Stimulated activated CD8-positive, alpha-beta memory T cell treated with anti-CD3 and anti-CD28 coated beads, Interleukin-2, amount 100 ng/mL, for 1 hour (primary cell): Measurements from ENCODE around the gene BCAS4.

Experiments
- DNase-seq, 2 donors: peaks; one replicate each; pipeline ENCODE4 v3.0.0-alpha.2; 2020; ENCODE audit warnings: low read depth in 2 of 2

The BCAS4 gene

GRCh38 chr20:50911030-50911429 lies 116.2 kb downstream of the BCAS4 start:
- DNase-seq: no peak

GRCh38 chr20:50911716-50912115 lies 116.9 kb downstream of the BCAS4 start:
- no peak for DNase-seq

DNA sequence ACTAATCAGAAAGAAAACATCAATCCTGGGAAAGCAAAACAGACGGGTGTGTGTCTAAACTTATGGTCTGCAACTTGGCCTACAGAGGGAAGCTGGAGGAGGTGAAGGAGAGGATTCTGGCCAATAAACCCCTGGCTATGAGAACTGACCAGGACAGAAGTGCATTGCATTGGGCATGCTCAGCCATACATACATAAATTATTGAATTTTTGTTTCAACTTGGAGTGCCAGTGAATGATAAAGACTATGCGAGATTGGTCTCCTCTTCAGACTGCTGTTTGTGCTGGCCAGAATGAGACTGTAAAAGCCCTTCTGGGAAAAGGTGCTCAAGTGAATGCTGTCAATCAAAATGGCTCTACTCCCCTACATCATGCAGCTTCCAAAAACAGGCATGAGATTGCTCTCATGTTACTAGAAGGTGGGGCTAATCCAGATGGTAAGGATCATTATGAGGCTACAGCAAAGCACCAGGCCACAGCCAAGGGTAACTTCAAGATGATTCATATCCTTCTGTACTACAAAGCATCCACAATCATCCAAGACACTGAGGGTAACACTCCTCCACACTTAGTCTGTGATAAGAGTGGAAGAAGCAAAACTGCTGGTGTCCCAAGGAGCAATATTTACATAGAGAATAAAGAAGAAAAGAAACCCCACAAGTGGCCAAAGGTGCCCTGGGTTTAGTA lies 119.0 kb downstream of the BCAS4 start:
- DNase-seq: no peak

DNA sequence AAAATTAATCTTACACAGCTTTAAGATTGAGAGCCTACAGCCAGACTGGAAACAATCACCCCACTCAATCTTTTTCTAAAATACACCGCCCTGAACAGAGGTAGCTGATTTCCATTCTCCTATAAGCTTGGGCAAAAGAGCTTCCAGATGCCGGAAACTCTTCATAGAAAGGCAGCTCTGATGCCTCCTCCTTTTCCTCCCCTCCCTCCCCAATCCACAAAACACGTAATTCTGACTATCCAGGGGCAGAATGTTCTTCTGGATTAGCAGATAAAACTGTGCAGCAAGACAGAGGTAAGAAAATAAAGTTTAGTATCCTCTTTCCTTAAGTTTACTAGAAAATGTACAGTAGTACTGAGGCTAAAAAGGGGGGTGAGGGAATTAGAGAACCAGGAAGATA lies 120.6 kb downstream of the BCAS4 start:
- DNase-seq: no peak

- DNase-seq: no peak
These were observed 121.4 kb downstream of the BCAS4 start for GRCh38 chr20:50916257-50916656.

DNA sequence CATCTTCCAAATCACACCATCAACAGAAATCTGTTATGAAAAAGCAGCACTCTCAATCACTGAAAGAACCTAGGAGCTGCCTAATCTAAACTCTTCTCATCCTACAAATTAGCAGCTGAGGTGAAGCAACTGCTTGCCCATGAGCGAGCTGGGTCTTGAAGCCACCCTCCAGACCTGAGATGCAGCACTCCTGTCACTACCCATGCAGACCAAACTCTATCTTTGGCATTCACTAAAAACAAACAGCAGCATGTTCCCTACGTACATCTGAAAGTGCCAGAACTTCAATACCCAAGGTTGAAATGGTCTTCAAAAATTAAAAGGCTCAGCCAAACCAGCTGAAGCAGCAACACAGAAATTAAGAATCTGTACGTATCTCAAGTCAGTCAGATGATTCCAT lies 122.1 kb downstream of the BCAS4 start:
- no peak for DNase-seq

- DNase-seq: no peak
These were observed 123.5 kb downstream of the BCAS4 start for GRCh38 chr20:50918403-50918802.

GRCh38 chr20:50919567-50919966 lies 124.7 kb downstream of the BCAS4 start:
- DNase-seq: no peak

- DNase-seq: no peak
These were observed 126.1 kb downstream of the BCAS4 start for GRCh38 chr20:50920997-50921396.

DNA sequence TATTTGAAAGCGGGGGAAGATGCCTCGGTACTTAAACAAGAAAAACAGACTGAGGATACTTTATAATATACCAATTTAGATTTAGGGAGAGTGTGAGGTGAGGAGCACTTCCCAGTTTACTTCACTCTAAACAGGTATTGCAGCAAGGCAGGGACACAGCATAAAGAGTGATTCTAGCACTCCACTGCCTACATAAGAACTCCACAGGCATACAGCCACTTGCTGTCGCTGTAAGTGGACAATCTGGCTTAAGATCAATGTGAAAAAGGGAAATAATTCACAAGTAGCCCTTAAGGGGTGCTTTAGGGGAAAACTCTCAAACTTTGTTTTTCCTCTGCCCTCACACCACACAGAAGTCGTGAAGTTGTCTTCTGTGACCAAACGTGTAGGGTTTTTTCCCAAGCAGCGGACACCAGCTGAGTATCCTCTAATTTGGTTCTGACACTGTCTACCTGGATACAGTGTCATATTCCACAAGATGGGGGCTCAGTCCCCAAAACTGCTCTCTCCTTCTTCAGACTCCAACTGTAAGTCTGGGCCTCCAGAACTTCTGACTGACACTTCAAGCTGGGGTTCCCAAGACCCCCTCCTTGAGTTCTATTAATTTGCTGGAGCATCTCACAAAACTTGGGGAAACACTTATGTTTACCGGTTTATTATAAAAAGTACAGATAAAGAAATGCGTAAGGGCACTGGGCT lies 127.1 kb downstream of the BCAS4 start:
- DNase-seq: no peak

DNA sequence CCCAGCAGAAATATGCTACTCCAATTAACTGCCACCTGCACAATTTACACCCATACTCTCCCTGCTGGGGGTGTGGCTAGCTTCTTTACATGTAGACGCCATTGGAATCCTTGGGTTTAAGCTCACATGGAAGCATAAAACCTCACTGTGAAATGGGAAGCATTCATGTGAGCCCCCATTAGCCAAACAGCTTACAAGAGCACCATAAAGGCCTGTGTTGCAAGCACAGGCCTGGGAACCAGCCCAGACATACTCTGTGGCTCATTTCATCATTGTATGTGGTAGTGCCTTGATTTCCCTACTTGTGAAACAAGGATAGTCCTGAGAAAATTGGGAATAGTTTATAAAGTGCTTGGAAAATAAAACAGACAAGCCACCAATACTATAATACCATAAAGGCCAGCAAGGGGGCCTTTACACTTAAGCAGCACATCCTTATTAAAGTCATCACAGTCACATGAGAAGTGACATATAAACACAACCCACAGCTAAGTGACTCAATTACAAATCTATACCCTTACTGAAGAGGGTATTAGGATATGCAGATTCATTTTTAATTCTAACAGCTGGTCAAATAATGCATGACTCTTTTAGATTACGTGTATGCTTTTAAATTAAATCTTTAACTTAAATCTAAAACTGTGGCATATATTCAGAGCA lies 129.5 kb downstream of the BCAS4 start:
- DNase-seq: no peak

- DNase-seq: no peak
These were observed 131.7 kb downstream of the BCAS4 start for GRCh38 chr20:50926530-50926929.
